T-helper 17 cell (primary cell): ENCODE measurements around the gene RABAC1. TPM values are rescaled to one million over a fixed set of nuclear protein-coding genes. Genes with fewer than 3 reads are reported as not detected.

Source experiments
- ATAC-seq: fragments of 150-1000 bp; cut with Tn5 transposase; 2 replicates; pipeline ENCODE4 v1.10.0; 2021; ENCODE audit warnings: mild to moderate bottlenecking, moderate library complexity
- DNase-seq, 3 donors: peaks; one replicate each; pipeline versions ENCODE4 v3.0.0 to v3.0.0-alpha.2; 2020 to 2021
- H3K9me3 ChIP-seq: one replicate; pipeline ENCODE4 v1.7.0; 2013; ENCODE audit warnings: low read length, mild to moderate bottlenecking; ENCODE audit not compliant: control insufficient read depth, poor library complexity, severe bottlenecking
- H3K27ac Mint-ChIP-seq: one replicate; pipeline ENCODE4 v1.8.0; 2022; ENCODE audit warnings: mild to moderate bottlenecking, moderate library complexity, mixed read lengths
- H3K27me3 Mint-ChIP-seq: one replicate; pipeline ENCODE4 v1.8.0; 2022; ENCODE audit warnings: mixed read lengths
- H3K36me3 Mint-ChIP-seq: one replicate; pipeline ENCODE4 v1.8.0; 2022; ENCODE audit warnings: low read depth, mixed read lengths
- H3K4me1 Mint-ChIP-seq: one replicate; pipeline ENCODE4 v1.8.0; 2022; ENCODE audit warnings: mild to moderate bottlenecking, mixed read lengths
- H3K4me3 Mint-ChIP-seq: one replicate; pipeline ENCODE4 v1.8.0; 2022; ENCODE audit warnings: mild to moderate bottlenecking, moderate library complexity, mixed read lengths
- total RNA-seq, 4 donors: library from RNA in 2 of 4; stranded (reverse) in 2 of 4; gene quantifications; one replicate each; pipeline ENCODE4 v1.2.3 and lab custom pipeline; 2022 to 2026

The RABAC1 gene
- total RNA-seq, 2 donors from 2014 or later = 90.1 to 98.3 TPM

- DNase-seq (no peak), ATAC-seq (no peak)
- H3K4me1 Mint-ChIP-seq = peaks cover 3% of the 10 kb centered on the region
- H3K27me3 Mint-ChIP-seq = no peaks in the 10 kb centered on the region
- H3K9me3 ChIP-seq = no peaks in the 10 kb centered on the region
- no peak overlapping the region for H3K27ac Mint-ChIP-seq
- no peak overlapping the region for H3K4me3 Mint-ChIP-seq
- H3K36me3 Mint-ChIP-seq = peaks cover 2% of the 10 kb centered on the region
Observed at GRCh38 chr19:41977916-41978315, 18.8 kb upstream of the RABAC1 start.

GRCh38 chr19:41974652-41975051 is 15.5 kb upstream of the RABAC1 start:
- no peak for ATAC-seq
- H3K9me3 ChIP-seq = no peaks in the 10 kb centered on the region
- DNase-seq = no peak
- H3K4me1 Mint-ChIP-seq = no peaks in the 10 kb centered on the region
- H3K36me3 Mint-ChIP-seq = peaks cover 2% of the 10 kb centered on the region
- H3K4me3 Mint-ChIP-seq = no peak overlapping the region
- no peaks in the 10 kb centered on the region for H3K27me3 Mint-ChIP-seq
- H3K27ac Mint-ChIP-seq = no peak overlapping the region

DNA sequence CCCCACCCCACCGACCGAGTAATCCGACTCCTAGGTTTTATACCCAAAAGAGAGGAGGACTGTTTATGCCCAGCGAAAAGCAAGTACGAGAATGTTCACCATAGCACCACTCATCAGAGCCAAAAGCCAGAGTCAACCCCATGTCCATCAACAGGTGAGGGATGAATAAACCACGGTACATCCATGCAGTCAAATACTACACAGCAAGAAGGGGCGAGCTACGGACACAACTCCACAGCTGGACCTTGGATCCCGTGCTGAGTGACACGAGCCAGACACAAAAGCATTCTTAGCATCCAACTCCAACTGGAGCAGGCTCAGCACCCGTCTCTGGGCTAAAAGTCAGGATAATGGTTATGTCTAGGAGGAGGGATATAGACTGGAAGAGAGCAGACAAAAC is 12.2 kb upstream of the RABAC1 start:
- H3K9me3 ChIP-seq = no peaks in the 10 kb centered on the region
- peaks cover 6% of the 10 kb centered on the region for H3K27me3 Mint-ChIP-seq
- DNase-seq = no peak
- peaks cover 2% of the 10 kb centered on the region for H3K36me3 Mint-ChIP-seq
- H3K4me1 Mint-ChIP-seq = peaks cover 8% of the 10 kb centered on the region
- no peak for ATAC-seq
- no peak overlapping the region for H3K27ac Mint-ChIP-seq
- no peak overlapping the region for H3K4me3 Mint-ChIP-seq

DNA sequence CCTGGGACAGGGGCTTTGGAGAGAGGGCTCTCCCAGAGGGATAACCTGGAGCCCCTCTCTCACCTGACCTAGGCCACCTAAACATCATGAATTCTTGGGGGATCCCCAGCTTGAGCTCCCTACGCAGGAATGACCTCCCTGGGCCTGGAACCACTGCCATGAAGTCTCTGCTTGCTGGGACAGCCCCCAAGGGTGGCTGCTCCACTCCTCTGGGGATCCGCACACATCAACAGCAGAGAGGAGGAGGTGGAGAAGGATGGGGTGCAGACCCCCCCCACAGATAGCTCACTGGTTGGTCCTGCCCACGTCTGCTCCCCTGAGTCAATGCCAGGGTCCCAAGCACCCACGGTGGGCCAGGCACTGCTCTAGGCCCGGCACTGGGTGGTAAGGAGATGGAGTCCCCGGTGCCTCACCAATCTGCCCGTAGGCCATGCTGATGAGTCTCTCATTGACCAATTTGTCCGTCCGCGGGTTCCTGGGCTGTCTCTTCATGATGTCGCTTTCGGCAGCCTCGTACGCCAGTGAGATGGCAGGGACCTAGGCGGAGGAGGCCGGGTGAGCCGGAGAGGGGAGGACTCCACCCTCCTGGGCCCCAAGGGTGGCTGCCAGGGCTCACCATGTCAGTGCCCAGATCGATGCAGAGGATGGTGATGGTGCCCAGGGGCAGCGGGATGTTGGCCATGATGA is 10.8 kb upstream of the RABAC1 start:
- Mint-ChIP-seq H3K4me3 (no peak overlapping the region), H3K4me1 (peaks cover 9% of the 10 kb centered on the region), H3K27me3 (peaks cover 10% of the 10 kb centered on the region), H3K27ac (no peak overlapping the region), H3K36me3 (peaks cover 2% of the 10 kb centered on the region)
- ATAC-seq (no peak), DNase-seq (no peak)
- no peaks in the 10 kb centered on the region for H3K9me3 ChIP-seq

DNA sequence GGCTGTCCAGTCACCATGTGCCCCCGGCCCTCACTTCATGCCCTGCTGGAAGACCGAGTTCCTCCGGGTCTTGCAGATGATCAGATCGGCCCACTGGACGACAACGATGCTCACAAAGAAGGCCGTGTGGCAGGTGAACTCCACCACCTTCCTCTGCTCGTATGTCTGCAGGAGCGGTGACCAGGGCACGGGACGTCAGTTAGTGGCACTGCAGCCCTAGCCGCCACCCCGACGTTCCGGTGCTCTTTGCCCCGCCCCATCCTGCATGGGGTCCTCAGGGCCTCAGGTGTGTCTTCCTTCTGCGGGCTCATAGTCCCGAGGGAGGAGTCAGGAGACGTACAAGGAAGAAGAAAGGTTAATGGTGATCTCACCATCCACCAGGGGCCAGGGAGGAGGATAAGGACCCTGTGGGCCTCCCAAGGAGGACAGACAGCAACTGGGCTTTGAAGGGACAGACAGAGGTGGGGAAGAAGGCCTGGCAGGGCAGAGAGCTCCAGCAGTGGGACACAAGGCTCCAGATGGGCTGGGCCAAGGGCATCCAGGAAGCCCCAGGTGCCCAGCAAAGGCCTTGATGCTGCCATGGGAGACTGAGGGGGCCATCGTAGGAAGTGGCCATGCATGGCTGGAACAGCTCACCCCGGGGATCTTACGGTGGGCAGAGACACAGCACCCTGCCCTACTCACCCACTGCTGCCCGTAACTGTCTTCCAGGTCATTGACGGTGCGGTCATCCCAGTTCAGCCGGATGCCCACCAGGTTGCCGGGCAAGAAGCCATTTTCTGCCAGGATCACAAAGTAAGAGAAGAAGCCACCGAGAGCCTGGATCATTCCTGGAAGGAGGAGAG is 9.9 kb upstream of the RABAC1 start:
- Mint-ChIP-seq H3K4me1 (peaks cover 9% of the 10 kb centered on the region), H3K4me3 (no peak overlapping the region), H3K36me3 (peaks cover 2% of the 10 kb centered on the region), H3K27me3 (peaks cover 10% of the 10 kb centered on the region), H3K27ac (no peak overlapping the region)
- no peaks in the 10 kb centered on the region for H3K9me3 ChIP-seq
- DNase-seq = no peak
- no peak for ATAC-seq

- no peak for ATAC-seq
- H3K4me3 Mint-ChIP-seq = no peak overlapping the region
- peak overlapping the region; percentile 39 for H3K27ac Mint-ChIP-seq
Observed at GRCh38 chr19:41967054-41967783, 8.1 kb upstream of the RABAC1 start.

DNA sequence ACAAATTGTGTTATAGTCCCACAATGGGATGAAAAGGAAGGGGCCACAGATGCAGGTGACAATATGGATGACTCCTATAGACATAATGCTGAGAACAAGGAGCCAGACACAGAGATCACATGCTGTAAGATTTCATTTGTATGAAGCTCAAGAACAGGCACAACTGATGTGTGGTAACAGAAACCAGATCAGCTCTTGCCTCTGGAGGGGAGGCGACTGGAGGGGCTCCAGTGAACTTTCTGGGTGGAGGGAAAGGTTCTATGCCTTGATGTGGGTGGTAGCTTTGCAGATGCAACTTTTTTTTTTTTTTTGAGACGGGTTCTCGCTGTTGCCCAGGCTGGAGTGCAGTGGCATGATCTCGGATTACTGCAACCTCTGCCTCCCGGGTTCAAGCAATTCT is 6.0 kb upstream of the RABAC1 start:
- no peak for ATAC-seq
- H3K36me3 Mint-ChIP-seq = peaks cover 2% of the 10 kb centered on the region
- no peak overlapping the region for H3K4me3 Mint-ChIP-seq
- no peak for DNase-seq
- peaks cover 9% of the 10 kb centered on the region for H3K4me1 Mint-ChIP-seq
- H3K9me3 ChIP-seq = no peaks in the 10 kb centered on the region
- H3K27me3 Mint-ChIP-seq = peaks cover 10% of the 10 kb centered on the region
- H3K27ac Mint-ChIP-seq = no peak overlapping the region

More at GRCh38 chr19:41967054-41967783, 8.1 kb upstream of the RABAC1 start:
- peaks cover 2% of the 10 kb centered on the region for H3K36me3 Mint-ChIP-seq
- no peak for DNase-seq
- peaks cover 9% of the 10 kb centered on the region for H3K4me1 Mint-ChIP-seq
- peaks cover 10% of the 10 kb centered on the region for H3K27me3 Mint-ChIP-seq
- no peaks in the 10 kb centered on the region for H3K9me3 ChIP-seq

GRCh38 chr19:41960973-41961372 is 1.9 kb upstream of the RABAC1 start:
- Mint-ChIP-seq H3K4me1 (peaks cover 22% of the 10 kb centered on the region), H3K4me3 (no peak overlapping the region), H3K36me3 (no peaks in the 10 kb centered on the region), H3K27me3 (no peaks in the 10 kb centered on the region), H3K27ac (peak overlapping the region; percentile 49)
- no peak for ATAC-seq
- no peaks in the 10 kb centered on the region for H3K9me3 ChIP-seq
- no peak for DNase-seq

GRCh38 chr19:41958367-41959055 is 610 bp downstream of the RABAC1 start:
- Mint-ChIP-seq H3K4me3 (peak overlapping the region; percentile 93), H3K27me3 (no peaks in the 10 kb centered on the region), H3K36me3 (no peaks in the 10 kb centered on the region), H3K4me1 (peaks cover 26% of the 10 kb centered on the region), H3K27ac (peak overlapping the region; percentile 86)
- ATAC-seq = peak; percentile 66
- no peaks in the 10 kb centered on the region for H3K9me3 ChIP-seq
- DNase-seq = peak; percentile 70 to 78 (median 78)

GRCh38 chr19:41957838-41958366 is 1.2 kb downstream of the RABAC1 start:
- peak overlapping the region; percentile 86 for H3K27ac Mint-ChIP-seq
- H3K4me3 Mint-ChIP-seq = peak overlapping the region; percentile 93
- no peaks in the 10 kb centered on the region for H3K9me3 ChIP-seq
- H3K4me1 Mint-ChIP-seq = peaks cover 26% of the 10 kb centered on the region
- H3K27me3 Mint-ChIP-seq = no peaks in the 10 kb centered on the region
- ATAC-seq = peak; percentile 24
- H3K36me3 Mint-ChIP-seq = no peaks in the 10 kb centered on the region
- no peak for DNase-seq

DNA sequence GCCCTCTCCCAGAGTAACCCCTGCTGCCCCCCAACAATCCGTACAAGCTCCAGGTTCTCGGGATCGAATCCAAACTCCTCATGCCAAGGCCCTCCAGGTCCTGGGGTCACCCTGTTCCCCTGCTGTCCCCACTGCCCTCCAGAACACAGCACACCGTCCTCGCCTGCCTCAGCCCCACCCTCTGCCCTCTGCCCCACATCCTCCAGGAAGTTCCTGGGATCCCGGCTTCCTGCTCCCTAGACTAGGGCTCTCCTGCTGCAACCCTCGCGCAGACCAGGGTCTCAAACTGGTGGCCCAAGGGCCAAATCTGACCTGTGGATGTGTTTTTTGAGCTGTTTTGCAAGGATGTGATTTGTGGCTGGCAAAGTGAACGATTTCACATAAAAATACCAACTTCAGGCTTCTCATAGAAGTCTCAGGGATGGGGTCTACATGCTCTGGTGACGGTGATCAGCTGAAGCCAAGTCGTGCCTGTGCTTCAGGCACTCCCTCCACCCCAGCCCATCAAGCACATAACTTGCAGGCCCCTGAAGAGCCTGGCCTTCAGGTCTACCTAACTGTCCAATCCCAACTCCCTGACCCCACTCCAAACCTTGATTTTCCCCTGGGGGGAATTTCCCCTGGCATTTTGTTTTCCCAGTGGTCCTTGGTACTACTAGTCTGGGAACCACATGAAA is 1.8 kb downstream of the RABAC1 start:
- DNase-seq (no peak), ATAC-seq (no peak)
- Mint-ChIP-seq H3K4me1 (peaks cover 26% of the 10 kb centered on the region), H3K27me3 (no peaks in the 10 kb centered on the region), H3K27ac (peak overlapping the region; percentile 86), H3K36me3 (no peaks in the 10 kb centered on the region), H3K4me3 (peak overlapping the region; percentile 93)
- no peaks in the 10 kb centered on the region for H3K9me3 ChIP-seq

- no peaks in the 10 kb centered on the region for H3K9me3 ChIP-seq
- peaks cover 28% of the 10 kb centered on the region for H3K4me1 Mint-ChIP-seq
- no peaks in the 10 kb centered on the region for H3K27me3 Mint-ChIP-seq
- peak overlapping the region; percentile 86 for H3K27ac Mint-ChIP-seq
- H3K36me3 Mint-ChIP-seq = no peaks in the 10 kb centered on the region
- no peak for ATAC-seq
- no peak for DNase-seq
- peak overlapping the region; percentile 5 for H3K4me3 Mint-ChIP-seq
Observed at GRCh38 chr19:41956621-41957020, 2.5 kb downstream of the RABAC1 start.
